Dendritic cell treated with granulocyte-macrophage colony-stimulating factor and Interleukin-4, amounts not matched to agents 40 ng/mL and 50 ng/mL, for 4 days (primary cell): ENCODE results near the gene ARID5B.
"Not testable (repeated sequence)": the region's sequence is repeated elsewhere in the genome, so short reads cannot be mapped to it uniquely, and the experiment has no call there.

ENCODE experiments used
- H3K27ac Mint-ChIP-seq: one replicate; pipeline ENCODE4 v1.8.0; 2022; ENCODE audit warnings: mild to moderate bottlenecking, mixed read lengths
- H3K27me3 Mint-ChIP-seq: one replicate; pipeline ENCODE4 v1.8.0; 2022; ENCODE audit warnings: mild to moderate bottlenecking, mixed read lengths
- H3K36me3 Mint-ChIP-seq: one replicate; pipeline ENCODE4 v1.8.0; 2022; ENCODE audit warnings: low read depth, mixed read lengths
- H3K4me1 Mint-ChIP-seq: one replicate; pipeline ENCODE4 v1.8.0; 2022; ENCODE audit warnings: low read depth, mixed read lengths
- H3K4me3 Mint-ChIP-seq: one replicate; pipeline ENCODE4 v1.8.0; 2022; ENCODE audit warnings: mild to moderate bottlenecking, moderate library complexity, mixed read lengths
- H3K9me3 Mint-ChIP-seq: one replicate; pipeline ENCODE4 v1.8.0; 2022; ENCODE audit warnings: mixed read lengths
- intact Hi-C: fragments of 100-400 bp; cut with micrococcal nuclease; formaldehyde crosslinking; loops from one replicate; pipeline ENCODE4 v1.15.0; 2022

ARID5B gene

DNA sequence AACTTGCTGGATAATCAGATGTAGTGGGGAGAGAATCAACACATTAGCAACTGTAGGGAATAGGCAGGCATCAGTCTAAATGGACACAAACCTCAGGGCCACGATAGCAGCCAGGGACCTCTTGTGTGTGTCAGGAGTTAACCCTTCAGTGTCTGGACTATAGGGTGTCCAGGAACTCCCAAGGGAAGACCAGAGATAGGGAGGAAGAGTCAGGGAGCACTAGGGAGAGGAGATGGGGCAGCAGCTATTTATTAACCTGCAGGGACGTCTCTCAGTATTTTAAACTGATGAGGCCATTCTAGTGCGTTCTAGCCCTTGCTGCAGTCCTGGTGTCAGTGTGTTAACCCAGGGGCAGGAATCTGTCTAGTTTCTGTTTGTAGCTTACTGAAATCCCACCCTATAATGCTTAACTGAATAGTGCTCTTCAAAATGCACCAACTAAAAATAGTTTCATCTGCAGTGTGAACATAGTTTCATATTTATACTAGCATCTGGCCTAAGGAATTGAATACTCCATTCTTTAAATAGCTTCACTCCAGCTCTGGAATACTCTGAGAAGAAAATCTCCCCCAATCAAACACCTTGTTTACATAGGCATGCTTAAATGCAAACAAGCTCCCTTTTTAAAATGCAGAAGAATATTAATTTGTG lies 62.7 kb downstream of the ARID5B start:
- intact Hi-C loops = no loop called here
- Mint-ChIP-seq H3K36me3 (peaks cover 36% of the 10 kb centered on the region), H3K4me3 (no peak overlapping the region), H3K4me1 (peaks cover 11% of the 10 kb centered on the region), H3K27me3 (no peaks in the 10 kb centered on the region), H3K9me3 (no peaks in the 10 kb centered on the region), H3K27ac (no peak overlapping the region)

GRCh38 chr10:61964949-61965702 lies 63.6 kb downstream of the ARID5B start:
- Mint-ChIP-seq H3K27me3 (no peaks in the 10 kb centered on the region), H3K4me1 (peaks cover 11% of the 10 kb centered on the region), H3K4me3 (no peak overlapping the region), H3K9me3 (no peaks in the 10 kb centered on the region), H3K27ac (no peak overlapping the region), H3K36me3 (peaks cover 36% of the 10 kb centered on the region)
- intact Hi-C loops = no loop called here

- intact Hi-C loops = no loop called here
- H3K27ac Mint-ChIP-seq = no peak overlapping the region
These were observed 64.3 kb downstream of the ARID5B start for GRCh38 chr10:61965703-61966395.

DNA sequence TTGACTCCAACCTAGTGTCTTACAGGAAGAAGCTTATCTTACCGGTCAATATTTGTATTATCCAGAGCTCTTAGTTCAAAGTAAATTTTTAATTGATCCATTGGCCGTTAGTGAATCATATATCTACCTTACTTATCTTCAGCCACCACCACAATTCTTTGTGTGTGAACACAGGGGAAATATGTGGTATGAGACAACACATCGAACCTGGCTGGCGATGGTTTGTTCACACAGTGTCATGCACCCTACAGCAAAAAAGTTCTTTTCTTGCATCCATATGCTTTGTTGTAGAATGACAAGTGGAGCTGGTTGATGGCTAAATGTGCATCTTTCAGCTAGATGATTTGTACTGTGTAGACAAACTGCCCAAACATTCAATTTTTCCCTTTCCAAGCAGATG lies 65.8 kb downstream of the ARID5B start:
- Mint-ChIP-seq H3K4me1 (peaks cover 21% of the 10 kb centered on the region), H3K36me3 (peaks cover 30% of the 10 kb centered on the region), H3K4me3 (no peak overlapping the region), H3K9me3 (no peaks in the 10 kb centered on the region), H3K27me3 (no peaks in the 10 kb centered on the region), H3K27ac (no peak overlapping the region)
- intact Hi-C loops = no loop called here

More at GRCh38 chr10:61965703-61966395, 64.3 kb downstream of the ARID5B start:
- Mint-ChIP-seq H3K4me1 (peaks cover 18% of the 10 kb centered on the region), H3K9me3 (no peaks in the 10 kb centered on the region), H3K36me3 (peaks cover 36% of the 10 kb centered on the region), H3K4me3 (no peak overlapping the region), H3K27me3 (no peaks in the 10 kb centered on the region)

DNA sequence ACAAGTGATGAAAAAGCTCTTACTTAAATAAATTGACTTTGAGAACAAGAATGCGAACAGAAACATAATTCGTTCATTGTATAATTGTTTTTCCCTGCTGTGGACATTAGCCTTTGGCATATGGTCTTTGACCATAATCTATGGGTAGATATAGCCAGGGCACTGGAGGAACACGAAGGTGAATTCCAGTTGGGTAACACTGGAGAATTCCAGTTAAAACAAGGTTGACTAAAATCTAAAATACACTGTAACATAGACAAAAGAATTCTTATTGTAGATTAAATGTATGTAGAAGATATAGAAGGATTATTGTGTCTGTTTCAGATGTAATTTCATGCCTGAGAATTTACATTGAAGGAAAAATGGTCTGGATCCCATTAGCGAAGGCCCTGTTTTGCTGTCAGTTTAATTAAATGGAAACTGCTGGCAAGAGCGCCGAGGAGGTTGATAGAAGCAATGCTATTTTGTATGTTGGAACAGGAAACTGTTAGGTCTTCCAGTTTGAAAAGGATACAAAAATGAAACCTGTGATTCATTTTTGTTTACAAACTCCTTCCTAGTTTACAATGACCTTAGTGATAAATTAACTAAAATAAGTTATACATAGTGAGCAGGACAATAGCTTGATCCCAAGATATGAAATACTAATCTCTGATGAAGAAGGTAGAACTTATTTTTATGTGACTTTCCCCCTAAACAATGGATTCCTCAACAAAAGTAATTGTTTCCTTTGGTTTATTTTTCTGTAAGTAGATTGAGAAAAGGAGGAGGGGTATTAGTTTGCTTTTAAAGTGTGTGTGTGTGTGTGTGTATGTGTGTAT lies 68.9 kb downstream of the ARID5B start:
- Mint-ChIP-seq H3K36me3 (peaks cover 27% of the 10 kb centered on the region), H3K4me3 (no peak overlapping the region), H3K4me1 (peaks cover 31% of the 10 kb centered on the region), H3K27ac (peak overlapping the region; percentile 45), H3K9me3 (no peaks in the 10 kb centered on the region), H3K27me3 (no peaks in the 10 kb centered on the region)
- intact Hi-C loops = no loop called here

DNA sequence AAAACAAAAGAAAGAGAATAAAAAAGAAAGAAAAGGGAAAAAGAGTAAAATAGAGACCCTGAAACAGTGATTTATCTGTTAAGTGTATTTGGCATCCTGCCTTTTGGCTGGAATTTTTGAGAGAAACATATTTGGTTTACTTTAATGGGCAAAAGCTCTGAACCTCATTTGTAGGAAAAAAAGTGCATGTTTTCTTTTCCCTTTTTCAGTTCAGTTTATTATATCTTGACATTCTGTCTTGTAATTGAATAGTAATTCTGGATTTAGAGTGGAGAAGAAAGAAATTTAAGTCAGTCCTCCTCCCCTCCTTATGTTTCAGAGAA lies 69.5 kb downstream of the ARID5B start:
- peak overlapping the region; percentile 45 for H3K27ac Mint-ChIP-seq
- H3K9me3 Mint-ChIP-seq = no peaks in the 10 kb centered on the region
- peaks cover 31% of the 10 kb centered on the region for H3K4me1 Mint-ChIP-seq
- H3K36me3 Mint-ChIP-seq = peaks cover 27% of the 10 kb centered on the region
- no peak overlapping the region for H3K4me3 Mint-ChIP-seq
- intact Hi-C loops = no loop called here
- H3K27me3 Mint-ChIP-seq = no peaks in the 10 kb centered on the region

GRCh38 chr10:61973169-61973568 lies 71.7 kb downstream of the ARID5B start:
- peaks cover 26% of the 10 kb centered on the region for H3K4me1 Mint-ChIP-seq
- intact Hi-C loops = no loop called here
- no peak overlapping the region for H3K4me3 Mint-ChIP-seq
- H3K27ac Mint-ChIP-seq = no peak overlapping the region
- peaks cover 10% of the 10 kb centered on the region for H3K36me3 Mint-ChIP-seq
- no peaks in the 10 kb centered on the region for H3K9me3 Mint-ChIP-seq
- no peaks in the 10 kb centered on the region for H3K27me3 Mint-ChIP-seq

DNA sequence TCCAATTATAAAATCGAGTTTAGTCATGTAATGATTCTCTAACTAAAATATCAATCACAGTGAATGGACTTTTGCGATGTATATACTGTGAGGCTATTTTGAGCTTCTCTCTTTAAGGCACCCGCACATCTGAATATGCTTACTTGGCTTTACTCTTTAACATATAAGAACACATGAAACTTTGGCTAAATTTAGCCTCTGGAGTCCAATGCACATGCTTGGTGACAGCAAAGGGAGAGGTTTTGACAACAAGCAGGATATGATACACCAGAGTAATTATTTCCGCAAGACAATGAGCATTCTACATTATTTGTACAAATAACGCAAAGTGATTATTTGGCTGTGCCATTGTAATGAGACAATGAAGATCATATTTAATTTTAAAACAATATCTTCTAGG lies 72.4 kb downstream of the ARID5B start:
- intact Hi-C loops = no loop called here
- H3K9me3 Mint-ChIP-seq = no peaks in the 10 kb centered on the region
- no peaks in the 10 kb centered on the region for H3K27me3 Mint-ChIP-seq
- no peak overlapping the region for H3K4me3 Mint-ChIP-seq
- H3K36me3 Mint-ChIP-seq = peaks cover 6% of the 10 kb centered on the region
- H3K27ac Mint-ChIP-seq = no peak overlapping the region
- peaks cover 33% of the 10 kb centered on the region for H3K4me1 Mint-ChIP-seq

DNA sequence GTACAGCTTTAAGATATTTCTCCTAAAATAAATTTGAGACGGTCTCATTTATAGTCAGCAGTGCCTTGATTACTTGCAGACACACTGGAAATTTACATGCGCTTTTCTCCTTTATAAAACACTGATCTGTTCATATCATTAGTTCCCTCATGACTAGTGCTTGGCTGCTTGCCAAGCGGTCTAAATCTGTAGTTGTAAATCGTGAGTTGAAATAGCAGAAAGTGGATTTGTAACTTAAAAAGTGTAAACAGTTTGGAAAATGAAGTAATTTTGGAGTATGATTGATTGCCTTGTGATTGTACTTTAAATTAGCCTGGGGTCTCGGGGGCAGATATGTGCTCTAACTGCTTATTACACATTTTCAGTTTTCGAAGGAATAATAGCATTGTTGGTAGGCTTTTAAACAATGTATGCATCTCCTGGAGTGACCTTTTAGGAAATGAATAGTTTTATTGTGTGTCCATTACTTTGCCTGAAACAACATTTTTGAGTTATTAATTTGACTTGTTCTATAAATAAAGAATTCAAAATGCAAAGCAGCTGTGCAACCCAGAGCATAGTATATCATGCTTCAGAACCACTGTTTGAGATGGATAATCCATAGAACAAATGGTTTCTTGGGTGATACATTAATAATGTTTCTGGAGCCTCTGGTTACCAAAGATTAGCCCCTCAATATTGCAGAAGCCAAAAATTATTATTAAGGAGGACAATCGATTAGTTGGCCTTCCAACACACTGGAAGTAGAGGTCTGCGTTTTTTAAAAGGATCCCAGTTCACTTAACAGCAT lies 73.3 kb downstream of the ARID5B start:
- Mint-ChIP-seq H3K9me3 (no peaks in the 10 kb centered on the region), H3K36me3 (peaks cover 6% of the 10 kb centered on the region), H3K4me1 (peaks cover 42% of the 10 kb centered on the region), H3K27me3 (no peaks in the 10 kb centered on the region), H3K4me3 (no peak overlapping the region), H3K27ac (peak overlapping the region; percentile 22)
- intact Hi-C loops = loop anchor here (5.0 kb wide), 1 partner anchor 72 kb away; the partner anchor contains the start of gene ARID5B

GRCh38 chr10:61975391-61975932 lies 74.0 kb downstream of the ARID5B start:
- Mint-ChIP-seq H3K4me3 (no peak overlapping the region), H3K27ac (peak overlapping the region; percentile 22)

DNA sequence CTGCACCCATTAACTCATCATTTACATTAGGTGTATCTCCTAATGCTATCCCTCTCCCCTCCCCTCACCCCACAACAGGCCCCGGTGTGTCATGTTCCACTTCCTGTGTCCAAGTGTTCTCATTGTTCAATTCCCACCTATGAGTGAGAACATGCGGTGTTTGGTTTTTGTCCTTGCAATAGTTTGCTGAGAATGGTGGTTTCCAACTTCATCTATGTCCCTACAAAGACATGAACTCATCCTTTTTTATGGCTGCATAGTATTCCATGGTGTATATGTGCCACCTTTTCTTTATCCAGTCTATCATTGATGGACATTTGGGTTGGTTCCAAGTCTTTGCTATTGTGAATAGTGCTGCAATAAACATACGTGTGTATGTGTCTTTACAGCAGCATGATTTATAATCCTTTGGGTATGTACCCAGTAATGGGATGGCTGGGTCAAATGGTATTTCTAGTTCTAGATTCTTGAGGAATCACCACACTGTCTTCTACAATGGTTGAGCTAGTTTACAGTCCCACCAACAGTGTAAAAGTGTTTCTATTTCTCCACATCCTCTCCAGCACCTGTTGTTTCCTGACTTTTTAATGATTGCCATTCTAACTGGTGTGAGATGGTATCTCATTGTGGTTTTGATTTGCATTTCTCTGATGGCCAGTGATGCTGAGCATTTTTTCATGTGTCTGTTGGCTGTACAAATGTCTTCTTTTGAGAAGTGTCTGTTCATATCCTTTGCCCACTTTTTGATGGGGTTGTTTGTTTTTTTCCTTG lies 75.6 kb downstream of the ARID5B start:
- H3K9me3 Mint-ChIP-seq, H3K27me3 Mint-ChIP-seq, H3K27ac Mint-ChIP-seq, H3K4me3 Mint-ChIP-seq: not testable (repeated sequence)
- intact Hi-C loops = loop anchor here (5.0 kb wide), 1 partner anchor 75 kb away; the partner anchor contains the start of gene ARID5B
- peaks cover 32% of the 10 kb centered on the region for H3K4me1 Mint-ChIP-seq
- peaks cover 13% of the 10 kb centered on the region for H3K36me3 Mint-ChIP-seq

More at GRCh38 chr10:61975391-61975932, 74.0 kb downstream of the ARID5B start:
- H3K9me3 Mint-ChIP-seq = no peaks in the 10 kb centered on the region
- no peaks in the 10 kb centered on the region for H3K27me3 Mint-ChIP-seq
- intact Hi-C loops = loop anchor here (5.0 kb wide), 1 partner anchor 73 kb away; the partner anchor contains the start of gene ARID5B
- H3K4me1 Mint-ChIP-seq = peaks cover 38% of the 10 kb centered on the region
- H3K36me3 Mint-ChIP-seq = peaks cover 6% of the 10 kb centered on the region

DNA sequence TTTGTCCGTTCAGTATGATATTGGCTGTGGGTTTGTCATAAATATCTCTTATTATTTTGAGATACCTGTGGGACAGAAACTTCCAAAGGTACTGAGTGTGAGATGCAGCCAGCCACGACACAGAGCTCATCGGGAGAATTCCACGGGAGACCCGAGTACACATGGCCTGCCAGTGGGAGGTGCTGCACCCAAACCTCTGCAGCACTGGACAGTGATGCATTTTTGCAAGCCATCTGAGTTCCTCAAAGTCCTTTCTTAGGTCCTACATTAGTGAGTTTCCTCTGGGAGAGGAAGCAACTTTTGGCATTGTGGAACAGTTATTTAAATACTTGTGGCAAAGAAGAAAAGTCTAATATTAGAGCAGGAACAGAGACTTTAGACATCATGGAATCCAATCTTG lies 77.5 kb downstream of the ARID5B start:
- Mint-ChIP-seq H3K27me3 (no peaks in the 10 kb centered on the region), H3K36me3 (peaks cover 10% of the 10 kb centered on the region), H3K9me3 (no peaks in the 10 kb centered on the region), H3K27ac (peak overlapping the region; percentile 55), H3K4me1 (peaks cover 31% of the 10 kb centered on the region), H3K4me3 (no peak overlapping the region)
- intact Hi-C loops = loop anchor here (2.0 to 5.0 kb wide), 2 partner anchors 77 to 266 kb away; partner anchors contain the start of gene ARID5B
